DMS53 treated with DMSO at 0.1 percent for 48 hours (cell line): ENCODE results near the gene PYGB.

Source experiments
- DNase-seq: peaks from one replicate; lab custom pipeline; 2025; ENCODE audit not compliant: unreplicated experiment; lab: John Stamatoyannopoulos, UW

Gene PYGB

DNA sequence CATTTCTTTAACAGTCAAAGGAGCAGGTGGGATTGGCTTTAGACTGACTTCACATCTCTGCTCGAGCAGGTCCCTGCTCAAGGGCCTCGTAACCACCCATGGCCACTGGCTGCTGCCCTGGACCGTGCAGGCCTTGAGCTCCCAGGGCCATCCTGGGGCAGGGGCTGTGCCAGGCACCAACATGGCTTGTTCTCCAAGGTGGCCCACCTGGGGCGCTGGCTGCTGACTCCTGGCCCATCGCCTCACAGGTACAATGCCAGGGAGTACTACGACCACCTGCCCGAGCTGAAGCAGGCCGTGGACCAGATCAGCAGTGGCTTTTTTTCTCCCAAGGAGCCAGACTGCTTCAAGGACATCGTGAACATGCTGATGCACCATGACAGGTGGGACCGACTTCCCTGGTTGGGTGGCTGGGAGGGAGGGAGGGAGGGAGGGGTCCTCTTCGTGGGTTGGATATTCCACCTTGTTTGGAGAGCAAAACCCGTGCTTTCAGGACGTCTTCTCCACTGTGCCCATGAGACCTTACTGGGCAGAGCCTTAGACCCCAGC is 46.1 kb downstream of the PYGB start:
- no peak for DNase-seq

GRCh38 chr20:25294459-25295385 is 46.8 kb downstream of the PYGB start:
- no peak for DNase-seq

DNA sequence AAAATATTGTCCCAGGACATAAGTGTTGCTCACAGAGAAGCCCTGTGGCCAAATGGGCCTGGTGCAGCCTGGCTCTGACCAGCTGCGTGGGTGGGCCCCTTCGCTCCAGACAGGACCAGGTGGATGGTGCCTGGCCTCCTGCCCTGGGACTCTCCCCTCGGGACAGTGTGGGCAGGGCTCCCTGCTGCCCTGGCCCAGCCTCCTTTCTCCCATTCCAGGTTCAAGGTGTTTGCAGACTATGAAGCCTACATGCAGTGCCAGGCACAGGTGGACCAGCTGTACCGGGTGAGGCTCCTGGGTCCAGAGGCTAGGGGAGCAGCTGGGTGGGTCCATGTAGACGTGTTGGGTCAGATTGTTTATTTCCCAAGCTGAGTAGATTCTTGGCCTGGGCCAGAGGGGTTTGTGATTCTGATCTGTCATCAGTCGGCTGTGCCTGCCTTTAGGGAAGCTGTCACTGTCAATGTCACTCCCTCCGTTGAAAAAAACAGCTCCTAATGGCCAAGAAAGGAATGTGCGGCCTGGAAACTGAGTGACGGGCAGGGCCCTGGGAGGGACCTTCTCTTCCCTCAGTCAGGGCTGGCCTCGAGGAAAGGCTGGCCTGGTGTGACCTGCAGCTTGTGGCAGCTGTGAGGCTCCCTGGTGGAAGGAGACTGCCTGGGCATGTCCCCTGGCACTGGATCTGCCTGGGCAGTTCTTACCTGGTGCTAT is 47.7 kb downstream of the PYGB start:
- no peak for DNase-seq

GRCh38 chr20:25296094-25297093 is 48.5 kb downstream of the PYGB start:
- DNase-seq, result no peak

DNA sequence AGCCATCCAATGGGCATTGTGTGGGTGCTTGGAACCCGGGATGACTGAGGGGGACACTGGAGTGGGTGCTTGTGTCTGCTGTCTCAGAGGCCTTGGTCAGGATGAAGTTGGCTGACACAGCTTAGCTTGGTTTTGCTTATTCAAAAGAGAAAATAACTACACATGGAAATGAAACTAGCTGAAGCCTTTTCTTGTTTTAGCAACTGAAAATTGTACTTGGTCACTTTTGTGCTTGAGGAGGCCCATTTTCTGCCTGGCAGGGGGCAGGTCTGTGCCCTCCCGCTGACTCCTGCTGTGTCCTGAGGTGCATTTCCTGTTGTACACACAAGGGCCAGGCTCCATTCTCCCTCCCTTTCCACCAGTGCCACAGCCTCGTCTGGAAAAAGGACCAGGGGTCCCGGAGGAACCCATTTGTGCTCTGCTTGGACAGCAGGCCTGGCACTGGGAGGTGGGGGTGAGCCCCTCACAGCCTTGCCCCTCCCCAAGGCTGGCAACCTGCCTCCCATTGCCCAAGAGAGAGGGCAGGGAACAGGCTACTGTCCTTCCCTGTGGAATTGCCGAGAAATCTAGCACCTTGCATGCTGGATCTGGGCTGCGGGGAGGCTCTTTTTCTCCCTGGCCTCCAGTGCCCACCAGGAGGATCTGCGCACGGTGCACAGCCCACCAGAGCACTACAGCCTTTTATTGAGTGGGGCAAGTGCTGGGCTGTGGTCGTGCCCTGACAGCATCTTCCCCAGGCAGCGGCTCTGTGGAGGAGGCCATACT is 49.4 kb downstream of the PYGB start:
- DNase-seq, result no peak

DNA sequence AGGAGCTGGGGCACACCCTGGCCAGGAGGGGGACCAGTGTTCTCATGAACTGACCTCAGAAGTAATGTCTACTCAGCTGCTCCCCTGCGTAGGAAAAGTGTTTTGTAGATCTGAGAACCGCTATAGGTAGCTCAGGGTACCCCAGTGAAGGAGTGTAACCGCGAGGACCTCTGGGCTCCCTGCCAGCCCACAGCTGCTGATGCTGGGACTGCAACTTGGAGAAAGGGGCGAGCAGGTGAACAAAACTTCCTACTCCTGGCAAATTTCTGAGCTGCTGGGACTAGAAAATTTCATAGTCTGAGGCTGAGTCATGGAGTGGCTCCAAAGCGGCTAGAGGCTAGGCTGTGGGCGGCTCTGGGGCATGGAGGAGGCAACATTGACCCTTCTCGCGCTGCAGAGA is 51.9 kb downstream of the PYGB start:
- no peak for DNase-seq

- DNase-seq, result no peak
These were observed 52.7 kb downstream of the PYGB start for GRCh38 chr20:25300496-25301170.

GRCh38 chr20:25301357-25301920 is 53.6 kb downstream of the PYGB start:
- no peak for DNase-seq

DNA sequence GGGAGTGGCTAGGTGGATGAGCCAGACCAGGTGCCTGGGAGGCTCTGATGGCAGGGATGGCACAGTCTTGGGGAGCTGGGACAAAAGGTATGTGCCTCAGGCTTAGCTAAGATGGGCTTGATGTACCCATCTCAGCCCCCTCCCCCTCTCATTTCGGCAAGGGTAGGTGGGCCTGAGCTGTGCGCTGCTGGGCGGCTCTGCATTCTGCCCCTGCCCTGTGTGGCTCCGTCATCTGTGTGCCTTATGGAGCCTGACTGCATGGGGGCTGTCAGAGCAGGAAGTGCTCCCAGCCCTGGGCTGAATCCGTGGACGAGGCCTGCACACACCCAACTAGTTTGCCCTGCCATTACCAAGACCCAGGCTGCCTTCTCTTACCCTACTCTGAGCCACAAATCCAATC is 54.7 kb downstream of the PYGB start:
- DNase-seq, result no peak

DNA sequence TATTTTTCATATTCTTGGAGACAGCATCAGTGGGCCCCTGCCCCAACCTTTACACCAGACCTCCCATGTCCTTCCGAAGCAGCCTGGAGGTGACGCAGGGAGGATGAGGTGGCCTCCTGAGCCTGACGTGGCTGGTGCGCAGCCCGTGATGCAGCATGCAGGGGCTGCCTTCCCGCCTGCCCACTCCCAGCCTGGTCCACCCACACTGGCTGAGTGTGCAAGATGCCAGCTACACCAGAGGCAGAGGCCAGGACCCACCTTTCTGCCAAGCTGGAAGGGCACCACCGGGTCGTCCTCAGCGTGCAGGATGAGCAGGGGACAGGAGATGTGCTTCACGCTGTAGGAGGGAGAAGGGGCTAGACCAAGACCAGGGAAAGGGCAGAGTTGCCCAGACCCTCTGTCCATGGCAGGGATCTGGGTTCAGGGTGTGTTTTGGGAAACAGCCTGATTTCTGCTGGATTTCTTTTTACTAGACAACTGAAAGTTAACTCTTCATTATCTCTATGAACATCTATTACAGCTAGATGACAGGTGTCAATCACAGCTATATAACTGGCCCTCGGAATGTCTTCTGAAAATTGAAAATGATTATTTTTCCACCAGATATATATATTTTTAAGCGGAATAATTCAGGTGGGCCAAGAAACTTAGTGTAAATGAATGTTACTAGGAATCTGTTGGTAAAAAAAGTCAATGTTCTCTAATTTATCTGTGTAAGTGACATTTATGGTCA is 55.6 kb downstream of the PYGB start:
- no peak for DNase-seq

DNA sequence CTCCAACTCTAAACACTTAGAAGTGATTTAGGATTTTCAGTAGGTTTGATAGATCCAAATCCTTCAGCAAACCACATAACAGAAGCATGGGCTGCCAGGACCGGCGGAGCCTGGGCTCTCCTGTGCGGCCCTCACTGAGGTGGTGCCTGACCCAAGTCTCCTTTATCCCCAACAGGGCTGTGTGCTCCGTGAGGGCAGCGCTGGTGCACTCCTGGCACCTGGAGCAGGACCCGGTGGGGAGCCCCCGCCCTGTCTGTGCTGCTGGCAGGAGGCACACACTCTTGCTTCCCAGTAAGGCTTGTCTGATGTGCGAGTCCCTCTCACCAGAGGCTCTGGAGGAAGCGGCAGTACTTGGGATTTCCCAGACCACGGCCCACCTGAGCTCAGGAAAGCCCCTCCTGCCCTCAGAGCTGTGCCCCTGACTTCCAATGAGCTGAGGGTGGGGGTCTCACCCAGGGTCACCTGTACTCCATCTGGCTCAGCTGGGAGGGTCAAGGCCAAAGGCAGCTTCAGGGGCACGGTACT is 56.2 kb downstream of the PYGB start:
- no peak for DNase-seq

GRCh38 chr20:25306991-25307903 is 59.4 kb downstream of the PYGB start:
- DNase-seq, result no peak

DNA sequence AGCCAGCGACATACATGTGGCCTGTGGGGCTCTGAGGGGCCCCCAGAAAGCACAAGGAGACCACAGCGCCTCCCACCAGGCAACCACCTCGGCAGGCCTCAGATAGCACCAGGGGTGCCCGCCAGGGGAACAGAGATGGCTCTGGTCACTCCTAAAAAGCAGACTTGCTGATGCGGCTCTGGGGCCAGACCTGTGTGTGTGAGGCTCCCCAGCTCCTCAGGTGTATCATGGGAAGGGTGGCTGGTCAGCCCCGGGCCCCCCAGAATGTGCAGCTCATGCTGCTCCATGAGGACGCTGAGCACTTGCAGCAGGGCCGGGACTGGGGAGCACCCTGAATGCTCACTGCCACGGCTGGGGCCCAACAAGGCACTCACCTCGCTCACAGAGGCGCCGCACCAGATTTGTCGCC is 60.2 kb downstream of the PYGB start:
- DNase-seq, result no peak

- no peak for DNase-seq
These were observed 60.9 kb downstream of the PYGB start for GRCh38 chr20:25308671-25309394.

- DNase-seq, result no peak
These were observed 61.7 kb downstream of the PYGB start for GRCh38 chr20:25309395-25310267.
